Pulmonary artery endothelial cell (primary cell): Measurements from ENCODE around the gene TMEM192. TPM values are rescaled to one million over a fixed set of nuclear protein-coding genes. Genes with fewer than 3 reads are reported as not detected.
"Not testable (repeated sequence)": the region's sequence is repeated elsewhere in the genome, so short reads cannot be mapped to it uniquely, and the experiment has no call there.

Experiments used
- DNase-seq: peaks from one replicate; pipeline ENCODE4 v3.0.0-alpha.2; 2011; ENCODE audit warnings: low read depth, low spot score
- total RNA-seq: library from RNA; depleted of rRNA; stranded (reverse); fragments of >200 nt; gene quantifications from 2 replicates; pipeline ENCODE4 v1.2.3, GENCODE V29; 2014

Gene TMEM192
- total RNA-seq: 11.0 and 11.7 TPM in 2 replicates

- DNase-seq: peak; percentile 68
Observed at GRCh38 chr4:165112368-165113121, at the start of gene TMEM192. Gene TMEM192, minus strand, starts transcription at chr4:165112860. Its CDS starts 87 bp downstream, at chr4:165112773.

GRCh38 chr4:165158762-165159161 is 46.1 kb upstream of the TMEM192 start:
- no peak for DNase-seq

DNA sequence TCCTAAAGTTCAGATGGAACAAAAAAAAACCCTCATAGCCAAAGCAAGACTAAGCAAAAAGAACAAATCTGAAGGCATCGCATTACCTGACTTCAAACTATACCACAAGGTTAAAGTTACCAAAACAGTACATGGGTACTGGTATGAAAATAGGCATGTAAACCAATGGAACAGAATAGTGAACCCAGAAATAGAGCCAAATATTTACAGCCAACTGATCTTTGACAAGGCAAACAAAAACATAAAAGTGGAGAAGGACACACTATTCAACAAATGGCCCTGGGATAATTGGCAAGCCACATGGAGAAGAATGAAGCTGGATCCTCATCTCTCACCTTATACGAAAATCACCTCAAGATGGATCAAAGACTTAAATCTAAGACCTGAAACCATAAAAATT is 44.2 kb upstream of the TMEM192 start:
- DNase-seq: no peak

GRCh38 chr4:165154482-165154881 is 41.8 kb upstream of the TMEM192 start:
- DNase-seq: no peak

DNA sequence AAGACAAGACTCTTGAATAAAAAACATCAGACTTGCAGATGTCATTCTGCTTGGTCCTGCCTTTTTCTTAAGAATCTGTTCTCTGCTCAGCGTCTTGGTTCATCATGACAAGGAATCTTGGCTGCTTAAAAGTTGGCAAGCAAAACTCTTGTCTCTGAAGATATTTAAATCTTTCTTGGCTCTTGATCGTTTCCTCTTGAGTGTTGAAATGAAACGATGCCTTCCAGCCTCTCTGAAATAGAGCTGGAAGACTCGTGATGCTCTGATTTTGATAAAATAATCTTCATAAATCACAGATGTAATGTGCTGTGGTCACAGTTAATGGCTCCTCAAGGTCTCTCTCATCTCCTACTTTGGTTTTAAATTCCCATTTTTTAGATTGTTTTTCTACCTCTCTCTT is 39.9 kb upstream of the TMEM192 start:
- no peak for DNase-seq

- no peak for DNase-seq
Observed at GRCh38 chr4:165151734-165152133, 39.1 kb upstream of the TMEM192 start.

DNA sequence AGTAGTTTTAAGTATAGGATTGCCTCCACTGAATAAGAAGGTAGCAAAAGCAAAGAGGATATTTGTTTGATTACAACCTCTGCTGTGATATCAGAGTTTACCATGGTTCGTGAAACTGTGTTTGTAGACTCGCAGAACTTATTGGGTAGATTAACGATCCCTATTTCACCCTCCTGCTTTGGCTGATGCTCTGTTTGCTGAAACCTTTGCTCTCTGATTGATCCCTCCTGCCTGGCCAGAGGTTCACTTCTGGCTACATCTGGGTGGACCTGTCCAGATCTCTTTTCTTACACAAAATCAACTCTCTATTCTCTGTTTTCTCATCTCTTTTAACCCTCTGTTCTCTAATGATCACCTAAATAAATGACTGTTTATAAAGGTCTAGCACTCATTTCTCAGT is 37.9 kb upstream of the TMEM192 start:
- no peak for DNase-seq

GRCh38 chr4:165138843-165139242 is 26.2 kb upstream of the TMEM192 start:
- no peak for DNase-seq

DNA sequence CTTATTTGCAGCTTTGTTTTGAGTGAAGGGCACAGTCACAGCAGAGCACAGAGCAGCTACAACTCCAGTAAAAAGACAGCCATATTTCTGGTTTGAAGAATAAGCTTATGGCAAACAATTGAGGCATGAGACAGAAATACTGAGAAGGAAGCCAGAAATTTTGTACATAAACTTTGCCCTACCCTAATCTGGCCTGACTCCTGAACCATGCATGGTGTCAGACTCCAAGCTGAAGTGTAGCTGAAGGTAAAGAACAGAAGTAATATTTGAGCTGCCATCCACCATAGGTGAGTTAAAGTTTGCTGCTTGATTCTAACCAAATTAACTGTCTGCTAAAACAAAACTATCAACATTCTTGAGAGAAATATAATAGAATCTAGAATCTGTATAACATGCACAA is 24.5 kb upstream of the TMEM192 start:
- DNase-seq: no peak

- DNase-seq: no peak
Observed at GRCh38 chr4:165136529-165136928, 23.9 kb upstream of the TMEM192 start.

DNA sequence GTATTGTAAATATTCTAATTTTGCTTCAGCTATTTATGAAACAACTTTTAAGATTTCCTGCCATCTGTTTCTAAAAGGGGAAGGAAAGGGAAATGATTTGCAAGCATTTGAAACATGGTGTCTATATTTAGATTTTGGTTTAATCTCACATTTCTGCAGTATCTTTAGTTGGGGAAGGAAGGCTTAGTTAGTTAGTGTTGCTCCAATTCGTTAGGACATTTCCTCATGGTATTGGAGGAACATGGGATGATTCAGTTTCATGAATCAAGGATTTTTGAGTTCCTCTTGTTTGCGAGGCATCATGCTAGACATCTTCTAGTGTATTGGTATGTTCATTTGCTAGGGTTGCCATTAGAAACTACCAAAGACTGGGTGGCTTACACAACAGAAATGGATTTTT is 20.5 kb upstream of the TMEM192 start:
- no peak for DNase-seq

GRCh38 chr4:165131247-165131832 is 18.7 kb upstream of the TMEM192 start:
- DNase-seq: no peak

GRCh38 chr4:165129924-165130323 is 17.3 kb upstream of the TMEM192 start:
- DNase-seq: no peak

DNA sequence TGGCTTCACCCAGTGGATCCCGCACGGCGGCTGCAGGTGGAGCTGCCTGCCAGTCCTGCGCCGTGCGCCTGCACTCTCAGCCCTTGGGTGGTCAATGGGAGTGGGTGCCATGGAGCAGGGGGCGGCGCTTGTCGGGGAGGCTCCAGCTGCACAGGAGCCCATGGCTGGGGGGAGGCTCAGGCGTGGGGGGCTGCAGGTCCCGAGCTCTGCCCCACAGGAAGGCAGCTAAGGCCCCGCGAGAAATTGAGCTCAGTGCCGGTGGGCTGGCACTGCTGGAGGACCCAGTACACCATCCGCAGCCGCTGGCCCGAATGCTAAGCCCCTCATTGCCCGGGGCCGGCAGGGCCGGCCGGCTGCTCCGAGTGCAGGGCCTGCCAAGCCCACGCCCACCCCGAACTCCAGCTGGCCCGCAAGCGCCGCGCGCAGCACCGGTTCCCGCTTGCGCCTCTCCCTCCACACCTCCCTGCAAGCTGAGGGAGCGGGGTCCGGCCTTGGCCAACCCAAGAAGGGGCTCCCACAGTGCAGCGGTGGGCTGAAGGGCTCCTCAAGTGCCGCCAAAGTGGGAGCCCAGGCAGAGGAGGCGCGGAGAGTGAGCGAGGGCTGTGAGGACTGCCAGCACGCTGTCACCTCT is 13.3 kb upstream of the TMEM192 start:
- DNase-seq: not testable (repeated sequence)

- no peak for DNase-seq
Observed at GRCh38 chr4:165124488-165124887, 11.8 kb upstream of the TMEM192 start.

GRCh38 chr4:165118256-165118909 is 5.7 kb upstream of the TMEM192 start:
- no peak for DNase-seq

- no peak for DNase-seq
Observed at GRCh38 chr4:165115301-165115700, 2.6 kb upstream of the TMEM192 start.

DNA sequence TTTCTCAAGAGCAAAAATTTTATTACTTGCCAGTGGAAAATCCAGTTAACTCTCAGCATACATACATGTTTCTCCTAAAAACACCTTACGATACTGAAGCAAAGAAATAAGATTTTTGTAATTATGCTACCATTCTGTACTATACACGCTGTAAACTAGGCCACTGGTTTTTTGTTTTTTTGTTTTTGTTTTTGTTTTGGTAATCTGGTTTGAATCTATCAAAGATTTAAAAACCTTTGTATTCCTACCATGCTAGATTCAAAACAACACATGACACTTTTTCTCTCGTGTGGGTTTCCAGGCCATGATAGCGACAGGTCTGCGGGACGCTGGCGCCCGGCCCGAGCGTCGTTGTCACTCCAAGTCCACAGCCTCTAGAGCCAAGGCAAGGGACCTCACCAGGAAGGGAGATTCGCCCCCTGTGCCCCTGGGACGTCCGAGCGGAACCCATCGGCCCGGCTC is 723 bp downstream of the TMEM192 start:
- DNase-seq: no peak

DNA sequence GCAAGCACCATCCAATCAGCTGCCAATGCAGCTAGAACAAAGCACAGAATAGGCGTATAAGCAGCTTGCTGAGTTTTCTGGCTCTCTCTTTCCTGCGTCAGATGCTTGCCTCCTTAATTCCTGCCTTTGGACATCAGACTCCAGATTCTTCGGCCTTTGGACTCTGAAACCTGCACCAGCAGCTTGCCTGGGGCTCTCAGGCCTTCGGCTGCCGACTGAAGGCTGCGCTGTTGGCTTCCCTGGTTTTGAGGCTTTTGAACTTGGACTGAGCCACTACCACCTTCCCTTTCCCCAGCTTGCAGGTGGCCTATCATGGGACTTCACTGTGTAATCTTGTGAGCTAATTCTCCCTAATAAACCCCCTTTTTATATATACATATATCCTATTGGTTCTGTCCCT is 6.1 kb downstream of the TMEM192 start:
- no peak for DNase-seq

GRCh38 chr4:165101641-165102040 is 11.0 kb downstream of the TMEM192 start:
- no peak for DNase-seq

DNA sequence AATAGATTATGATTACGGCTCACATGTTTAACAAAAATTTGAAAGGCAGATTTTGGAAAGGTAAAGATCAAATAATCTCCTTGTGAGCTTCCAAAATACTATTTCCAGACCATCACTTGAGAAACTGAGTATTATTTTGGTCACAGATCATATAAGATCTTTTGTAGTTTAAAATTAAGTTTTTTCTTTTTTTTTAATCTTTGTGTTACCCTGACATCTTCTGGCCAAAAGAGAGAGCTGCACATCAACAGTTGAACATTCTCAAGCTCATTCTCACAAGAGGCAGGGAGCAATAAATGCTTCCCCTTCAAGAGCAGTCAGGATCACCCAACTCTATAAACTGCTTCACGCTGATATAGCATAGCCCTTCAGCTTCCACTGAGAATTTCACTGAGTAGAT is 15.9 kb downstream of the TMEM192 start:
- no peak for DNase-seq

DNA sequence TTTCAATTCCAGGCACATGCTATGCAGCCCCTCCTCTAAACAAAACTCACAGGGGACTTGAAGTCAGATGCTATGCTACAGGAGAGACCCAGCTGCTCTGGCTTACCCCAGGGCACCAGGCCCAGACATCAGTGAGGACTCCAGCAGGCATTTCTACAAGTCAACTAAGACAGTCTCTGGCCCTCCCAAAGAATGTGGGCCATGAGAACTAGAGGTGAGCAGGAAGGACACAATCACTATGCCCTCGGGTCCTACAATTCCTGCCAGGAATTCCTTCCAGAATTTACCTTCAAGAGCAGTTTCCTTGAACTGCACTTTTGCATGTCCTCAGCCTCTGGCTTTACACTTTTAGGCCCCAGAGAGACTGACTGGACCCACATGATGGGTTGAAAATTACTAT is 17.4 kb downstream of the TMEM192 start:
- no peak for DNase-seq
